K562 (cell line): ENCODE data around the gene CRYBA4. TPM values are rescaled to one million over a fixed set of nuclear protein-coding genes. Genes with fewer than 3 reads are reported as not detected.

ENCODE experiments used
- MITF ChIP-seq: IDR thresholded peaks from 2 replicates; pipeline ENCODE4 v1.6.1; 2014; ENCODE audit warnings: antibody characterized with exemption
- SIX5 ChIP-seq, 2 experiments: IDR thresholded peaks; 2 replicates each; pipeline ENCODE4 v1.6.1; 2011; ENCODE audit warnings: low read length in 2 of 2, borderline replicate concordance in 1 of 2, low read depth in 1 of 2, mild to moderate bottlenecking in 1 of 2, moderate library complexity in 1 of 2; ENCODE audit not compliant: insufficient read depth in 1 of 2
- ZNF318 ChIP-seq, 2 experiments: fragments of 450-650 bp; IDR thresholded peaks; 2 replicates each; pipeline ENCODE4 v1.6.1; 2016; ENCODE audit warnings: mild to moderate bottlenecking in 2 of 2, borderline replicate concordance in 1 of 2, low read depth in 1 of 2, moderate library complexity in 1 of 2
- polyA plus RNA-seq, 8 experiments: library from polyadenylated mRNA; depleted of rRNA in 4 of 8; stranded (reverse) in 5 of 8; unstranded in 3 of 8; fragments of >200 nt; fragmentation: Nextera tagmentation in 2 of 8; fragmentation: Illumina TruSeq in 1 of 8; extraction: Ambion mirVana in 2 of 8; extraction: Trizol in 1 of 8; gene quantifications; 2 replicates each; pipeline versions ENCODE4 v1.2.1 to v1.2.3, GENCODE V29; 2011 to 2014; ENCODE audit warnings: inconsistent platforms in 1 of 8, missing spikeins in 1 of 8
- total RNA-seq, 7 experiments: library from RNA; depleted of rRNA in 6 of 7; stranded (reverse); fragments of >200 nt in 6 of 7; fragmentation: Illumina TruSeq in 2 of 7; extraction: Trizol in 2 of 7; gene quantifications; 2 replicates each; pipeline versions ENCODE4 v1.2.1 to v1.2.3, GENCODE V29; 2011 to 2021; ENCODE audit warnings: low replicate concordance in 1 of 7

The CRYBA4 gene
- total and polyA plus RNA-seq, 9 of the 15 experiments (the other 6 are each of a cell fraction or from before 2014, with no cell fraction given) = 0.59 to 3.3 (median 1.6) TPM

- TF ChIP-seq ZNF318 (IDR thresholded peaks at IDR 0.05; ENCODE audit: borderline replicate concordance in 1 of 2, low read depth in 1 of 2) (no peak), MITF (no peak), SIX5 (IDR thresholded peaks at IDR 0.05; ENCODE audit: borderline replicate concordance in 1 of 2, insufficient read depth in 1 of 2, low read depth in 1 of 2, low read length in 2 of 2) (no peak)
These were observed 22.3 kb upstream of the CRYBA4 start (continued) for GRCh38 chr22:26599505-26599904.
